Measurements from ENCODE around the gene OVAAL.
"Not testable (repeated sequence)": the region's sequence is repeated elsewhere in the genome, so short reads cannot be mapped to it uniquely, and the experiment has no call there.

The OVAAL gene

DNA sequence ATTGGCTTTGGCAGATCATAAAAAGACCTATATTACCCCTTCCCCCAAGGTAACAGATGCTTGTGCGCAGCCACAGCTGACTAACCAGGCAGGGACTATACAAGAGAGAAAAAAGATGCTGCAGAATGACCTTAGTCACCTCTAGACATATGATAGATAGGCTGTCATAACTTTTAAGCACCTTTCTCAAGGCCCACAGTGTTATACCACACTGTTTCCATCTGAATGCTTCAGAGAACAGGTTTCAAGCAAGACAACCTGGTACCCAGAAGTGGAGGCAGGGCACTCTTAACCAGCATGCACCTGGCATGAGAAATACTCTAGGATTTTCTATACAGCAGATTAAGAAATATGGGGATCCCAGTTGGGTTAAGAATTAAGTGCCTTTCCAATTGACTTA, 12.8 kb upstream of the OVAAL start:
- no peak for DNase-seq (ENCODE audit: low read depth)
- TF ChIP-seq, protein P1, sequence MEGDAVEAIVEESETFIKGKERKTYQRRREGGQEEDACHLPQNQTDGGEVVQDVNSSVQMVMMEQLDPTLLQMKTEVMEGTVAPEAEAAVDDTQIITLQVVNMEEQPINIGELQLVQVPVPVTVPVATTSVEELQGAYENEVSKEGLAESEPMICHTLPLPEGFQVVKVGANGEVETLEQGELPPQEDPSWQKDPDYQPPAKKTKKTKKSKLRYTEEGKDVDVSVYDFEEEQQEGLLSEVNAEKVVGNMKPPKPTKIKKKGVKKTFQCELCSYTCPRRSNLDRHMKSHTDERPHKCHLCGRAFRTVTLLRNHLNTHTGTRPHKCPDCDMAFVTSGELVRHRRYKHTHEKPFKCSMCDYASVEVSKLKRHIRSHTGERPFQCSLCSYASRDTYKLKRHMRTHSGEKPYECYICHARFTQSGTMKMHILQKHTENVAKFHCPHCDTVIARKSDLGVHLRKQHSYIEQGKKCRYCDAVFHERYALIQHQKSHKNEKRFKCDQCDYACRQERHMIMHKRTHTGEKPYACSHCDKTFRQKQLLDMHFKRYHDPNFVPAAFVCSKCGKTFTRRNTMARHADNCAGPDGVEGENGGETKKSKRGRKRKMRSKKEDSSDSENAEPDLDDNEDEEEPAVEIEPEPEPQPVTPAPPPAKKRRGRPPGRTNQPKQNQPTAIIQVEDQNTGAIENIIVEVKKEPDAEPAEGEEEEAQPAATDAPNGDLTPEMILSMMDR (IDR thresholded peaks at IDR 0.05; ENCODE audit: control insufficient read depth, extremely low read depth, insufficient read depth) = no peak
- H3K4me3 ChIP-seq (ENCODE audit: low read depth, low read length) = no peak overlapping the region

DNA sequence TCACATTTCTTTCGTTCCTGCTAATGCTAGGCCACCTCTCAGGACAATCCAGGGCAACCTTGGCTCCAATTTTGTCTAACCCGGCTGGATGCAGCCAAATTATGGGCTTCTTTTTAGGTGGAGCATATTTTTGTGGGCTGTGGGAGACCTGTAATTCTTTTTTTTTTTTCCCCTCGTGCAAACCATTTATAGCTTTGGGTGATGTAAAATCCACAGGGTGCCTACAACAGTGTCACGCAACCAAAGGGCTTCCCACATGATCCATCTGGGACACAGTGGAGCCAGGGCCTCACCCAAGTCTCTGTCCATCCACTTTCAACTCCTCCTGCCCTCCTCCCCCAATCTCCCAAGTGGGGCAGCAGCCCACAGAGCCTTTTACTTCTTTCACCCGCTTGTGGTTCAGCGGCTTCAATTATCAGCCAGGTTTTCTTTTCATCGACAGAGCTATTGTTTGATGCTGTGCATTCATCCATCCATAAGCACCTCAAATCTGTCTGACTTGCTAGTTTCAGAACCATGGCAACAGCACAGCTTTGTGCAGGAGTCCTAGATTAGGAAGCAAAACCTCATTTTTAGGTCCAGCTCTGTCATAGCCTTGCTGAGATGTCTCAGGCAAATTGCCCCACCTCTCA, 10.0 kb upstream of the OVAAL start:
- DNase-seq (ENCODE audit: low read depth) = no peak
- H3K4me3 ChIP-seq (ENCODE audit: low read depth, low read length) = no peak overlapping the region
- TF ChIP-seq, protein P1 (IDR thresholded peaks at IDR 0.05; ENCODE audit: control insufficient read depth, extremely low read depth, insufficient read depth) = no peak

DNA sequence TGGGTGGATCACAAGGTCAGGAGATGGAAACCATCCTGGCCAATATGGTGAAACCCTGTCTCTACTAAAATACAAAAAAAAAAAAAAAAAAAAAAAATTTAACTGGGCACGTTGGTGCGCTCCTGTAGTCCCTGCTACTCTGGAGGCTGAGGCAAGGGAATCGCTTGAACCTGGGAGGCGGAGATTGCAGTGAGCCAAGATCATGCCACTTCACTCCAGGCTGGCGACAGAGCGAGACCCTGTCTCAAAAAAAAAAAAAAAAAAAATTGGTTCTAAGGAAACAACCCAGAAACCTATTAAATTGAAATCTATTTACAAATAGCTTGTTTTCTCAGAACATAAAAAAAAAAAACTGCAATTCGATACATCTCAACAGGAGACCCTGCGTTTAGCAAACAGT, 9.0 kb upstream of the OVAAL start:
- not testable (repeated sequence) for H3K4me3 ChIP-seq (ENCODE audit: low read depth, low read length); DNase-seq (ENCODE audit: low read depth)

DNA sequence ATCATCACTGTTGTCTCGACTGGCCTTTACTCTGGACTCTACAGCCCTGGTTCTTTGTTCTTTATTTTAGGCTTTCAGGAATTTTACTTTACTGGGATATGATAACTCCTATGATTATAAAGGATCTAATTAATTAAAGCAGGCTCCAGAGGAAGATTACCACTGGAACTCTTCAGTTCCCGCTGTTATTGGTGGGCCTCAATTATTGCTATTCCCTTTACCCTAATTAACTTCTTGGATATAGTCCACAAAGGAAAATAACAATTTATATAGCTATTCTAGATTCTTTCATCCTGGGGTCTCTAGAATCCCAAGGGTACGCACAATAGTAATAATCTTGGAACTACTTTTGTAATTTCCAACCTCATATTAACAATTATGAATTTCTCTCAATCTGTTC, 8.5 kb upstream of the OVAAL start:
- DNase-seq (ENCODE audit: low read depth) = no peak
- TF ChIP-seq, protein P1 (IDR thresholded peaks at IDR 0.05; ENCODE audit: control insufficient read depth, extremely low read depth, insufficient read depth) = no peak
- no peak overlapping the region for H3K4me3 ChIP-seq (ENCODE audit: low read depth, low read length)

DNA sequence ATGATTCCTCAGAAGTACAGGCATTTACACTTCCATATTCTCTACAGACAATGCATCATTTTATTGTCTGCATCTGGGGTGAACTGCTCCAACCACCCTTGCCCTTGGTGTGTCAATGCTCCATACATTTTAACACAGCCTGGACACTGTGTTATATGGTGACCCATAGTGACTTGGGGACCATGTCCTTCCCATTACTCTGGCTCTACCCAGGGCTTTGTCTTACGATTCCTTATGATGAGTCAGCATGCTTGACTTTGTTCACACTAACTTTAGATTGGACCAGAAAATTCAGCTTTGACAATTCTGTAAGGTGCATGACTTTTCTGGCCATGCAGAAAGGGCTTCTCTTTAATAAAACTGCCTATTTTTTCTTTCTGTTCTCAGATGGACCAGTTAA, 6.8 kb upstream of the OVAAL start:
- TF ChIP-seq, protein P1 (IDR thresholded peaks at IDR 0.05; ENCODE audit: control insufficient read depth, extremely low read depth, insufficient read depth) = no peak
- no peak for DNase-seq (ENCODE audit: low read depth)

DNA sequence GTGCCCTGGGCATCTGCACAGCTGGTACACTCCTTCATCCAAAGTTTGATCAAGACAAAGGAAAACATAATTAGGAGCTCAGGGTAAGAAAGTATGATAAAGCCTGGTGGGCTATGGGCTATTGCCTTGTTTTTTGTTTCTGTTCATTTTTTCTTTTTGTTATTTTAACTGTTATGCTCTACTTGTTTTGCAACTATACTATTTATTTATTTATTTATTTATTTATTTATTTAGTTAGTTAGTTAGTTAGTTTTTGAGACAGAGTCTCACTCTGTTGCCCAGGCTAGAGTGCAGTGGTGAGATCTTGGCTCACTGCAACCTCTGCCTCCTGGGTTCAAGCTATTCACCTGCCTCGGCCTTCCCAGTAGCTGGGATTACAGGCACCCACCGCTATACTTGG, 5.7 kb upstream of the OVAAL start:
- H3K4me3 ChIP-seq (ENCODE audit: low read depth, low read length) = not testable (repeated sequence)

More for the DNA sequence above, 6.8 kb upstream of the OVAAL start:
- no peak overlapping the region for H3K4me3 ChIP-seq (ENCODE audit: low read depth, low read length)

DNA sequence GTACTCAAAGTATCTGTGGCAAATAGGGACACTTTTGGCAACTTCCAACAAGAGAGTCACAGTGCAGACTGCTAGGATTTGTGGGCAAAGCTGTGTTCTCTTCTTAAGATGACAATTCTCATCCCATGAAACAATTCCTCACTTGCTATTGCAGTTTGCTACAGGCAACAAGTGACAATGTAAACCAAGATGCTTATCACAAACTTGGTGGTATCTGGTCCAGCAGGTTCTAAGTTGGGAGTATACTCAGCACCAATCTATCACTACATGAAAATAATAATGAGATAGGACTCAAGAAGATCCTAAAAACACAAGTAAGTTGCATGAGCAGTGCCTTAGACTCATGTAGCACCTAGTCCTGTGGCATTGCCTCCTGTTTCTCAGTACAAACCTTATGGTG, 3.4 kb upstream of the OVAAL start:
- H3K4me3 ChIP-seq (ENCODE audit: low read depth, low read length) = no peak overlapping the region
- TF ChIP-seq, protein P1 (IDR thresholded peaks at IDR 0.05; ENCODE audit: control insufficient read depth, extremely low read depth, insufficient read depth) = no peak
- peak; percentile 42 for DNase-seq (ENCODE audit: low read depth)

More for the DNA sequence above, 5.7 kb upstream of the OVAAL start:
- not testable (repeated sequence) for DNase-seq (ENCODE audit: low read depth)

DNA sequence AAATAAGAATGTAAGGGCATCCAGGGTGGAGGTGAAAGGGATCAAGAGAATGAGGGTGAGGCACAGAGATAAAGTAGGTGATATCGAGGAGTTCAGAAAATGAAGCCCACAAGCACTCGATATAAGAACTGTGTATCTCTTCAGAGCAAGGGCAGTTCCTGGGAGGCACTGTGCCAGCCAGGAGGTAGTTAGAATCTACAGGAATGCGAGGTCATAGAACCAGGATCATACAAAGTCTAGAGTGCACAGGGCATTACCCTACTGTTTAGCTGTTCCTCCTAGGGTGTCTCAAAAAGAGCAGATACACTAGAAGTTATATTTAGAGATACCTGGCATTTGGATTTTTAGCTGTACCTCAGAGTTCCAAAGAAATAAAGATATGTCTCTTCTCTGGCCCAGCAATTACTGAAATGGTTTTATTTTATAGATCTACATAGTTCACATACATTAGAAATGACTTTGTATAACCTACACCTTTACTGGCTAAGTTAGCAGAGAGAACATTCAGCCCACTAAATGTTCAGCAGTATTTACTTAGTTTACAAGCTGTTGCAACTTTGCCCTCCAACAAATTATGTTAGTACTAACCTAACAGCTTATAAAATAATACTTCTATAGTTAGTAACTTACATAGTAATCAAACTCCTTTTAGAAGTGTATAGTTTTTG, 1.6 kb downstream of the OVAAL start:
- H3K4me3 ChIP-seq (ENCODE audit: low read depth, low read length) = no peak overlapping the region
- DNase-seq (ENCODE audit: low read depth) = no peak
- TF ChIP-seq, protein P1 (IDR thresholded peaks at IDR 0.05; ENCODE audit: control insufficient read depth, extremely low read depth, insufficient read depth) = no peak

Measured in LNCaP clone FGC (cell line).